HCT116 (cell line): ENCODE measurements around the gene CD74. TPM values are rescaled to one million over a fixed set of nuclear protein-coding genes. Genes with fewer than 3 reads are reported as not detected.

Source experiments
- ATAC-seq: fragments of 200-7000 bp; cut with Tn5 transposase; 2 replicates; pipeline ENCODE4 v1.9.1; 2020; ENCODE audit warnings: mild to moderate bottlenecking, moderate library complexity
- BruUV-seq: library from RNA; stranded (reverse); fragments of 400-500 nt; replicated peaks from 2 replicates; lab custom pipeline; 2021; lab: Mats Ljungman, UMichigan
- CTCF ChIA-PET: fragments of 300-600 bp; sonication (Branson Sonifier 250); formaldehyde crosslinking; loops from one replicate; lab custom pipeline; 2021; ENCODE audit warnings: antibody characterized with exemption; lab: Charles Lee
- POLR2A ChIA-PET: fragments of 300-600, 350-600 bp; sonication (Branson Sonifier 250); formaldehyde crosslinking; loops from one replicate; lab custom pipeline; 2021; ENCODE audit warnings: antibody characterized with exemption; lab: Charles Lee
- RAD21 ChIA-PET, 2 experiments: fragments of 300-600 bp; sonication (Branson Sonifier 250); formaldehyde crosslinking; loops; one replicate each; lab custom pipeline; 2023; ENCODE audit warnings: low total read pairs in 2 of 2; ENCODE audit not compliant: uncharacterized antibody in 2 of 2, unreplicated experiment in 2 of 2, low non-redundant PET in 1 of 2; lab: Charles Lee
- DNase-seq: peaks from one replicate; pipeline ENCODE4 v3.0.0-alpha.2; 2010; ENCODE audit warnings: low read depth, low spot score
- H2AFZ ChIP-seq: fragments of 200-600 bp; shearing (Covaris generic), sonication (generic); 2 replicates; pipeline ENCODE4 v1.6.1; 2017; ENCODE audit warnings: low read depth, mixed run types, mixed read lengths, antibody characterized with exemption, low read length; ENCODE audit not compliant: poor library complexity, severe bottlenecking
- H3K27ac ChIP-seq: 2 replicates; pipeline ENCODE4 v1.5.1; 2012; ENCODE audit warnings: low read depth, low read length
- H3K27me3 ChIP-seq: fragments of 200-600 bp; sonication (generic); 2 replicates; pipeline ENCODE4 v1.6.1; 2016; ENCODE audit warnings: mixed run types, low read length, mixed read lengths; ENCODE audit not compliant: insufficient read depth
- H3K36me3 ChIP-seq, 2 experiments: fragments of 200-500 bp in 1 of 2; fragments of 200-600 bp in 1 of 2; sonication (Bioruptor generic) in 1 of 2; sonication (generic) in 1 of 2; 2 replicates each; pipeline versions ENCODE4 v1.5.1 to v1.6.1; 2014 to 2016; ENCODE audit warnings: low read length in 2 of 2, inconsistent platforms in 1 of 2, mixed read lengths in 1 of 2, mixed run types in 1 of 2; ENCODE audit not compliant: insufficient read depth in 2 of 2, control insufficient read depth in 1 of 2
- H3K4me1 ChIP-seq, 2 experiments: fragments of 200-600 bp in 1 of 2; sonication (generic) in 1 of 2; 2 replicates each; pipeline versions ENCODE4 v1.5.1 to v1.6.1; 2012 to 2017; ENCODE audit warnings: low read length in 2 of 2, inconsistent platforms in 1 of 2, mild to moderate bottlenecking in 1 of 2, mixed read lengths in 1 of 2, mixed run types in 1 of 2, moderate library complexity in 1 of 2; ENCODE audit not compliant: insufficient read depth in 2 of 2, control insufficient read depth in 1 of 2
- H3K4me2 ChIP-seq: fragments of 200-600 bp; sonication (generic); 2 replicates; pipeline ENCODE4 v1.6.1; 2017; ENCODE audit warnings: mixed run types, low read length, mixed read lengths
- H3K4me3 ChIP-seq, 2 experiments: fragments of 200-600 bp in 1 of 2; sonication (generic) in 1 of 2; replicated peaks in 1 of 2; 2 replicates each; pipeline ENCODE4 v1.5.1; 2011 to 2016; ENCODE audit warnings: low read length in 2 of 2, control low read depth in 1 of 2, low read depth in 1 of 2, mild to moderate bottlenecking in 1 of 2, mixed read lengths in 1 of 2, mixed run types in 1 of 2
- H3K79me2 ChIP-seq: fragments of 200-600 bp; sonication (generic); 2 replicates; pipeline ENCODE4 v1.6.1; 2017; ENCODE audit warnings: mild to moderate bottlenecking, mixed run types, low read length, moderate library complexity, mixed read lengths; ENCODE audit not compliant: insufficient read depth
- H3K9ac ChIP-seq: fragments of 200-600 bp; sonication (generic); 2 replicates; pipeline ENCODE4 v1.6.1; 2016; ENCODE audit warnings: low read length, mixed read lengths
- H3K9me2 ChIP-seq: fragments of 200-600 bp; sonication (generic), shearing (Covaris generic); 2 replicates; pipeline ENCODE4 v1.6.1; 2017; ENCODE audit warnings: mixed run types, mild to moderate bottlenecking, moderate library complexity; ENCODE audit not compliant: insufficient read depth
- H3K9me3 ChIP-seq, 2 experiments: fragments of 200-500 bp in 1 of 2; fragments of 200-600 bp in 1 of 2; sonication (Bioruptor generic) in 1 of 2; sonication (generic) in 1 of 2; 2 replicates each; pipeline ENCODE4 v1.6.1; 2014 to 2017; ENCODE audit warnings: low read length in 2 of 2, mixed read lengths in 2 of 2, inconsistent platforms in 1 of 2, low read depth in 1 of 2, mild to moderate bottlenecking in 1 of 2, mixed run types in 1 of 2, moderate library complexity in 1 of 2; ENCODE audit not compliant: control insufficient read depth in 1 of 2, insufficient read depth in 1 of 2
- H4K20me1 ChIP-seq: fragments of 200-600 bp; sonication (generic), shearing (Covaris generic); 2 replicates; pipeline ENCODE4 v1.6.1; 2017; ENCODE audit warnings: mixed run types, mild to moderate bottlenecking, moderate library complexity; ENCODE audit not compliant: insufficient read depth
- ATF3 ChIP-seq: IDR thresholded peaks from 2 replicates; pipeline ENCODE4 v1.6.1; 2012
- CTCF ChIP-seq, 3 experiments: fragments of 200-600 bp in 1 of 3; sonication (generic) in 1 of 3; IDR thresholded peaks in 2 of 3; conservative IDR thresholded peaks in 1 of 3; 2 replicates each; pipeline ENCODE4 v1.5.1; 2012 to 2017; ENCODE audit warnings: low read depth in 2 of 3, low read length in 2 of 3, antibody characterized with exemption in 1 of 3, borderline replicate concordance in 1 of 3, control low read depth in 1 of 3, mild to moderate bottlenecking in 1 of 3, mixed read lengths in 1 of 3, mixed run types in 1 of 3, moderate library complexity in 1 of 3; ENCODE audit not compliant: insufficient read depth in 1 of 3
- POLR2A ChIP-seq: IDR thresholded peaks from 2 replicates; pipeline ENCODE4 v1.7.0; 2011; ENCODE audit warnings: borderline replicate concordance; ENCODE audit not compliant: insufficient read depth, insufficient read length; ENCODE audit errors: extremely low read depth
- POLR2AphosphoS5 ChIP-seq: IDR thresholded peaks from 2 replicates; pipeline ENCODE4 v1.6.1; 2011; ENCODE audit warnings: mild to moderate bottlenecking, low read depth, low read length, moderate library complexity
- intact Hi-C: fragments of 100-400 bp; cut with micrococcal nuclease; formaldehyde crosslinking; loops from 2 replicates; pipeline ENCODE4 v1.10.0; 2022
- total RNA-seq: library from RNA; stranded (reverse); gene quantifications from one replicate; pipeline ENCODE4 v1.2.1, GENCODE V29; 2021; ENCODE audit not compliant: unreplicated experiment

CD74 gene
- total RNA-seq, 1 experiment from 2014 or later: 8.9 TPM

- H3K79me2 ChIP-seq: peaks cover 7% of the 10 kb centered on the region
- no peak overlapping the region for H3K27ac ChIP-seq
- intact Hi-C loops: loop anchor here (10.0 kb wide), 1 partner anchor 348 kb away; the partner anchor contains the start of genes HMGXB3 and TIGD6
- DNase-seq (no peak), ATAC-seq (no peak)
- H3K4me3 ChIP-seq: no peak overlapping the region
- ChIA-PET POLR2A (no interaction called here), RAD21 (no interaction called here), CTCF (no interaction called here)
- no peaks in the 10 kb centered on the region for H3K9me3 ChIP-seq
- no peak overlapping the region for H3K4me2 ChIP-seq
- no peaks in the 10 kb centered on the region for H3K27me3 ChIP-seq
- no TSS peak for BruUV-seq
- TF ChIP-seq CTCF (IDR thresholded peaks at IDR 0.05 in 2 of 3, conservative IDR thresholded peaks at IDR 0.05 in 1 of 3; ENCODE audit: borderline replicate concordance in 1 of 3, insufficient read depth in 1 of 3, low read depth in 2 of 3, low read length in 2 of 3) (peak in 1 of 3 experiments; percentile 15; a peak in 1 of 6 replicates), ATF3 (no peak)
- H3K9ac ChIP-seq: no peak overlapping the region
- H2AFZ ChIP-seq: no peak overlapping the region
- no peaks in the 10 kb centered on the region for H3K9me2 ChIP-seq
- H4K20me1 ChIP-seq: no peaks in the 10 kb centered on the region
- H3K36me3 ChIP-seq: no peaks in the 10 kb centered on the region
- peaks cover 6 to 15% of the 10 kb centered on the region in 2 experiments; a peak in 3 of 4 replicates for H3K4me1 ChIP-seq
Measured at GRCh38 chr5:150353032-150353675, 59.6 kb downstream of the CD74 start.

GRCh38 chr5:150352244-150353031 is 60.3 kb downstream of the CD74 start:
- no peaks in the 10 kb centered on the region; the same call in 1 of the 2 replicates for H3K79me2 ChIP-seq
- no peak for ATAC-seq
- H4K20me1 ChIP-seq: no peaks in the 10 kb centered on the region
- H3K4me2 ChIP-seq: no peak overlapping the region
- TF ChIP-seq POLR2AphosphoS5 (no peak), POLR2A (no peak)
- no peaks in the 10 kb centered on the region for H3K9me2 ChIP-seq
- H3K4me1 ChIP-seq: peaks cover 6 to 15% of the 10 kb centered on the region in 2 experiments; a peak in 3 of 4 replicates
- ChIA-PET POLR2A (interaction anchor here (1.3 kb wide), 1 partner anchor 58 kb away, joined by 3 read pairs; no protein-coding TSS in a partner anchor), RAD21 (no interaction called here), CTCF (interaction anchor here (1.3 to 2.8 kb wide), 3 partner anchors 42 to 84 kb away, joined by 4 to 20 read pairs (median 7); no protein-coding TSS in a partner anchor)
- no peak overlapping the region for H3K9ac ChIP-seq
- no peak for DNase-seq
- H2AFZ ChIP-seq: no peak overlapping the region
- intact Hi-C loops: loop anchor here (10.0 kb wide), 1 partner anchor 348 kb away; the partner anchor contains the start of genes HMGXB3 and TIGD6
- no peaks in the 10 kb centered on the region for H3K27me3 ChIP-seq
- BruUV-seq: no TSS peak
- H3K27ac ChIP-seq: no peak overlapping the region
- H3K9me3 ChIP-seq: no peaks in the 10 kb centered on the region
- no peaks in the 10 kb centered on the region for H3K36me3 ChIP-seq
- H3K4me3 ChIP-seq: no peak overlapping the region

Other genes starting within 250 kb of the CD74 start
- gene CDX1, start 246.1 kb downstream of the CD74 start, total RNA-seq: not detected
- gene SLC6A7, start 222.8 kb downstream of the CD74 start, total RNA-seq: not detected
- gene CAMK2A, start 123.1 kb downstream of the CD74 start, total RNA-seq: not detected
- 0.07 TPM for gene ARSI, start 110.0 kb downstream of the CD74 start, total RNA-seq
- gene TCOF1, start 55.2 kb downstream of the CD74 start, total RNA-seq: 94.7 TPM
- gene RPS14, start 36.8 kb upstream of the CD74 start, total RNA-seq: 2,557 TPM
- gene NDST1, start 95.2 kb upstream of the CD74 start, total RNA-seq: 33.1 TPM
- 8.2 TPM for gene SYNPO, start 227.8 kb upstream of the CD74 start, total RNA-seq
- 0.10 TPM for gene MYOZ3, start 248.3 kb upstream of the CD74 start, total RNA-seq